SK-N-SH treated with all-trans-retinoic acid at 6 μM for 48 hours (cell line): Measurements from ENCODE around the gene ISL1.

ENCODE experiments used
- ATAC-seq: fragments of 200-7000 bp; cut with Tn5 transposase; 3 replicates; pipeline ENCODE4 v1.9.1; 2020; ENCODE audit warnings: mild to moderate bottlenecking, moderate library complexity
- ARNTL ChIP-seq: fragments of 450-650 bp; formaldehyde crosslinking; IDR thresholded peaks from 2 replicates; pipeline ENCODE4 v1.5.0; 2020; ENCODE audit warnings: low read depth, mild to moderate bottlenecking, moderate library complexity, borderline replicate concordance
- BACH2 ChIP-seq: fragments of 250-450 bp; sonication (Bioruptor Pico); IDR thresholded peaks from 2 replicates; pipeline ENCODE4 v1.9.0; 2021; ENCODE audit warnings: mild to moderate bottlenecking, borderline replicate concordance
- CSDC2 ChIP-seq: fragments of 250-450 bp; sonication (Bioruptor Pico); IDR thresholded peaks from 2 replicates; pipeline ENCODE4 v1.5.0; 2020; ENCODE audit warnings: mild to moderate bottlenecking, moderate library complexity
- ESRRG ChIP-seq: fragments of 250-450 bp; sonication (Bioruptor Pico); IDR thresholded peaks from 2 replicates; pipeline ENCODE4 v1.6.1; 2021; ENCODE audit warnings: mild to moderate bottlenecking
- GLIS3 ChIP-seq: fragments of 250-450 bp; sonication (Bioruptor Pico); IDR thresholded peaks from 2 replicates; pipeline ENCODE4 v1.5.0; 2020; ENCODE audit warnings: mild to moderate bottlenecking, moderate library complexity
- ISL1 ChIP-seq: fragments of 250-450 bp; sonication (Bioruptor Pico); IDR thresholded peaks from 2 replicates; pipeline ENCODE4 v2.1.2; 2022; ENCODE audit warnings: mild to moderate bottlenecking, moderate library complexity
- PPARA ChIP-seq: fragments of 250-450 bp; sonication (Bioruptor Pico); IDR thresholded peaks from 2 replicates; pipeline ENCODE4 v1.5.0; 2020; ENCODE audit warnings: mild to moderate bottlenecking, borderline replicate concordance
- RARB ChIP-seq: fragments of 250-450 bp; sonication (Bioruptor Pico); IDR thresholded peaks from 2 replicates; pipeline ENCODE4 v1.8.0; 2021; ENCODE audit warnings: mild to moderate bottlenecking, moderate library complexity
- SNAI2 ChIP-seq: fragments of 250-450 bp; sonication (Bioruptor Pico); IDR thresholded peaks from 2 replicates; pipeline ENCODE4 v1.5.0; 2020; ENCODE audit warnings: mild to moderate bottlenecking, moderate library complexity
- TCF4 ChIP-seq: fragments of 250-450 bp; sonication (Bioruptor Pico); IDR thresholded peaks from 2 replicates; pipeline ENCODE4 v1.8.0; 2021; ENCODE audit warnings: mild to moderate bottlenecking, moderate library complexity, borderline replicate concordance
- TOX ChIP-seq: fragments of 250-450 bp; sonication (Bioruptor Pico); IDR thresholded peaks from 2 replicates; pipeline ENCODE4 v1.8.0; 2021; ENCODE audit warnings: mild to moderate bottlenecking, moderate library complexity, borderline replicate concordance
- ZFP3 ChIP-seq: fragments of 250-450 bp; sonication (Bioruptor Pico); IDR thresholded peaks from 2 replicates; pipeline ENCODE4 v1.5.0; 2020; ENCODE audit warnings: mild to moderate bottlenecking, moderate library complexity
- ZNF565 ChIP-seq: fragments of 450-650 bp; formaldehyde crosslinking; conservative IDR thresholded peaks from 2 replicates; pipeline ENCODE4 v1.5.0; 2020; ENCODE audit warnings: low read depth, mild to moderate bottlenecking, moderate library complexity
- ZNF70 ChIP-seq: fragments of 450-650 bp; formaldehyde crosslinking; IDR thresholded peaks from 2 replicates; pipeline ENCODE4 v1.5.0; 2020; ENCODE audit warnings: mild to moderate bottlenecking, moderate library complexity
- ZNF8 ChIP-seq: fragments of 450-650 bp; formaldehyde crosslinking; IDR thresholded peaks from 2 replicates; pipeline ENCODE4 v1.5.0; 2020; ENCODE audit warnings: mild to moderate bottlenecking, moderate library complexity
- TF ChIP-seq, protein P1 (sequence below): fragments of 250-450 bp; sonication (Bioruptor Pico); IDR thresholded peaks from 2 replicates; pipeline ENCODE4 v1.5.1; 2021; ENCODE audit warnings: mild to moderate bottlenecking, moderate library complexity
- TF ChIP-seq, protein P2 (sequence below): fragments of 250-450 bp; sonication (Bioruptor Pico); IDR thresholded peaks from 2 replicates; pipeline ENCODE4 v1.8.0; 2021; ENCODE audit warnings: low read depth, mild to moderate bottlenecking, moderate library complexity, borderline replicate concordance
- TF ChIP-seq, protein P3 (sequence below): fragments of 250-450 bp; sonication (Bioruptor Pico); IDR thresholded peaks from 2 replicates; pipeline ENCODE4 v1.5.0; 2020; ENCODE audit warnings: mild to moderate bottlenecking, moderate library complexity
- TF ChIP-seq, protein P4 (sequence below): fragments of 250-450 bp; sonication (Bioruptor Pico); IDR thresholded peaks from 2 replicates; pipeline ENCODE4 v1.8.0; 2020; ENCODE audit warnings: mild to moderate bottlenecking, moderate library complexity, borderline replicate concordance

Gene ISL1

DNA sequence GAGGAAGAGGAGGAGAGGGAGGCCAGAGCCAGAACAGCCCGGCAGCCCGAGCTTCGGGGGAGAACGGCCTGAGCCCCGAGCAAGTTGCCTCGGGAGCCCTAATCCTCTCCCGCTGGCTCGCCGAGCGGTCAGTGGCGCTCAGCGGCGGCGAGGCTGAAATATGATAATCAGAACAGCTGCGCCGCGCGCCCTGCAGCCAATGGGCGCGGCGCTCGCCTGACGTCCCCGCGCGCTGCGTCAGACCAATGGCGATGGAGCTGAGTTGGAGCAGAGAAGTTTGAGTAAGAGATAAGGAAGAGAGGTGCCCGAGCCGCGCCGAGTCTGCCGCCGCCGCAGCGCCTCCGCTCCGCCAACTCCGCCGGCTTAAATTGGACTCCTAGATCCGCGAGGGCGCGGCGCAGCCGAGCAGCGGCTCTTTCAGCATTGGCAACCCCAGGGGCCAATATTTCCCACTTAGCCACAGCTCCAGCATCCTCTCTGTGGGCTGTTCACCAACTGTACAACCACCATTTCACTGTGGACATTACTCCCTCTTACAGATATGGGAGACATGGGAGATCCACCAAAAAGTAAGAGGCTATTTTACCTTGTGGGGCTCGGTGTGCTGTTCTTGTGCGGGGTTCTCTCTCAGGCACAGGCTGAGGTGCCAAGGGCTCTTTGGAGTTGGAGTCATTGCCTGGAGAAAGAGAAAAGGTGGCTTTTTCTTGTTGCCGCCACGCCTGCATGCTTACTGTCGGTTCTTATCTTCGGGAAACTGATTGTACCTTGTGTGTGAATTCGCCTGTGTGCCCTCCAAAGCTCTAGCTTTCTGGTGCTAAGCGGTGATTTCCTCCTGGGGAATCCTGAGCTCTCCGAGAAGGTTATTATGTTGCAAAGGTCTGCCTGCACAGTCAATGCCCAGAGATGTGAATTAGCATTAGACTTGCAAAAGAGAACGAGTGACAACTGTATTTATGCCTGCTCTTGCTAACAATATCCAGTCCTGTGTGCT lies at the start of gene ISL1:
TSS of gene ISL1 (plus strand) at position 318 of the 991 bp plus-strand sequence. CDS start at position 542, 224 bp downstream.
- TF ChIP-seq ZNF70 (CRISPR knock-in tag) (no peak), GLIS3 (CRISPR knock-in tag) (peak; percentile 77; the same call in 1 of the 2 replicates), ZFP3 (CRISPR knock-in tag) (0 out of 2 replicates have a peak, but pooled peaks have one; percentile 23)
- TF ChIP-seq, all 23 proteins: peak for 2
- ATAC-seq: peak; percentile 81

DNA sequence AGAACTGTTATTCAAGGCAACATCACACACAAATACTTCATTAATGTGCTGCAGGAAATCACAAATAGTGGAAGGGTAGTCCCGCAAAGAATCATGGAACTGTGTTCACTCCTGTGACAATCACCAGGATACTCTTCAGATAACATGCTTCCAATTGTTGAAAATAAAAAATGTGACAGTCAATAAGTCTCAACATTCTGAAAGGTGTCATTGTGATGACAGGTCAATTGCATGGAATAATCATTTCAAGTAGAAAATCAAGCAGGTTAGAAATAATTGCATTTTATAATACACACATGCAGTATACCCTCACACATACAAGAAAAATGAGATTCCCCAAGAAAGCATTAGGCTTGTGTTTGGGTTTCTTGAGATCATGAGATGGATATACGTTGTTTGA lies 46.4 kb upstream of the ISL1 start:
- TF ChIP-seq ZNF565 (CRISPR knock-in tag) (no peak), SNAI2 (CRISPR knock-in tag) (no peak), ISL1 (CRISPR knock-in tag) (no peak), TOX (CRISPR knock-in tag) (no peak), RARB (CRISPR knock-in tag) (no peak), BACH2 (CRISPR knock-in tag) (no peak), ARNTL (no peak), TCF4 (no peak), ZNF70 (CRISPR knock-in tag) (no peak), PPARA (CRISPR knock-in tag) (no peak), ESRRG (CRISPR knock-in tag) (no peak), CSDC2 (CRISPR knock-in tag) (no peak)
- TF ChIP-seq, protein P1, sequence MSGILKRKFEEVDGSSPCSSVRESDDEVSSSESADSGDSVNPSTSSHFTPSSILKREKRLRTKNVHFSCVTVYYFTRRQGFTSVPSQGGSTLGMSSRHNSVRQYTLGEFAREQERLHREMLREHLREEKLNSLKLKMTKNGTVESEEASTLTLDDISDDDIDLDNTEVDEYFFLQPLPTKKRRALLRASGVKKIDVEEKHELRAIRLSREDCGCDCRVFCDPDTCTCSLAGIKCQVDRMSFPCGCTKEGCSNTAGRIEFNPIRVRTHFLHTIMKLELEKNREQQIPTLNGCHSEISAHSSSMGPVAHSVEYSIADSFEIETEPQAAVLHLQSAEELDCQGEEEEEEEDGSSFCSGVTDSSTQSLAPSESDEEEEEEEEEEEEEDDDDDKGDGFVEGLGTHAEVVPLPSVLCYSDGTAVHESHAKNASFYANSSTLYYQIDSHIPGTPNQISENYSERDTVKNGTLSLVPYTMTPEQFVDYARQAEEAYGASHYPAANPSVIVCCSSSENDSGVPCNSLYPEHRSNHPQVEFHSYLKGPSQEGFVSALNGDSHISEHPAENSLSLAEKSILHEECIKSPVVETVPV (CRISPR knock-in tag): no peak
- TF ChIP-seq, protein P2, sequence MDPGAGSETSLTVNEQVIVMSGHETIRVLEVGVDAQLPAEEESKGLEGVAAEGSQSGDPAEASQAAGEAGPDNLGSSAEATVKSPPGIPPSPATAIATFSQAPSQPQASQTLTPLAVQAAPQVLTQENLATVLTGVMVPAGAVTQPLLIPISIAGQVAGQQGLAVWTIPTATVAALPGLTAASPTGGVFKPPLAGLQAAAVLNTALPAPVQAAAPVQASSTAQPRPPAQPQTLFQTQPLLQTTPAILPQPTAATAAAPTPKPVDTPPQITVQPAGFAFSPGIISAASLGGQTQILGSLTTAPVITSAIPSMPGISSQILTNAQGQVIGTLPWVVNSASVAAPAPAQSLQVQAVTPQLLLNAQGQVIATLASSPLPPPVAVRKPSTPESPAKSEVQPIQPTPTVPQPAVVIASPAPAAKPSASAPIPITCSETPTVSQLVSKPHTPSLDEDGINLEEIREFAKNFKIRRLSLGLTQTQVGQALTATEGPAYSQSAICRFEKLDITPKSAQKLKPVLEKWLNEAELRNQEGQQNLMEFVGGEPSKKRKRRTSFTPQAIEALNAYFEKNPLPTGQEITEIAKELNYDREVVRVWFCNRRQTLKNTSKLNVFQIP: no peak
- TF ChIP-seq, protein P3, sequence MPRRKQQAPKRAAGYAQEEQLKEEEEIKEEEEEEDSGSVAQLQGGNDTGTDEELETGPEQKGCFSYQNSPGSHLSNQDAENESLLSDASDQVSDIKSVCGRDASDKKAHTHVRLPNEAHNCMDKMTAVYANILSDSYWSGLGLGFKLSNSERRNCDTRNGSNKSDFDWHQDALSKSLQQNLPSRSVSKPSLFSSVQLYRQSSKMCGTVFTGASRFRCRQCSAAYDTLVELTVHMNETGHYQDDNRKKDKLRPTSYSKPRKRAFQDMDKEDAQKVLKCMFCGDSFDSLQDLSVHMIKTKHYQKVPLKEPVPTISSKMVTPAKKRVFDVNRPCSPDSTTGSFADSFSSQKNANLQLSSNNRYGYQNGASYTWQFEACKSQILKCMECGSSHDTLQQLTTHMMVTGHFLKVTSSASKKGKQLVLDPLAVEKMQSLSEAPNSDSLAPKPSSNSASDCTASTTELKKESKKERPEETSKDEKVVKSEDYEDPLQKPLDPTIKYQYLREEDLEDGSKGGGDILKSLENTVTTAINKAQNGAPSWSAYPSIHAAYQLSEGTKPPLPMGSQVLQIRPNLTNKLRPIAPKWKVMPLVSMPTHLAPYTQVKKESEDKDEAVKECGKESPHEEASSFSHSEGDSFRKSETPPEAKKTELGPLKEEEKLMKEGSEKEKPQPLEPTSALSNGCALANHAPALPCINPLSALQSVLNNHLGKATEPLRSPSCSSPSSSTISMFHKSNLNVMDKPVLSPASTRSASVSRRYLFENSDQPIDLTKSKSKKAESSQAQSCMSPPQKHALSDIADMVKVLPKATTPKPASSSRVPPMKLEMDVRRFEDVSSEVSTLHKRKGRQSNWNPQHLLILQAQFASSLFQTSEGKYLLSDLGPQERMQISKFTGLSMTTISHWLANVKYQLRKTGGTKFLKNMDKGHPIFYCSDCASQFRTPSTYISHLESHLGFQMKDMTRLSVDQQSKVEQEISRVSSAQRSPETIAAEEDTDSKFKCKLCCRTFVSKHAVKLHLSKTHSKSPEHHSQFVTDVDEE: no peak
- no peak for ATAC-seq

DNA sequence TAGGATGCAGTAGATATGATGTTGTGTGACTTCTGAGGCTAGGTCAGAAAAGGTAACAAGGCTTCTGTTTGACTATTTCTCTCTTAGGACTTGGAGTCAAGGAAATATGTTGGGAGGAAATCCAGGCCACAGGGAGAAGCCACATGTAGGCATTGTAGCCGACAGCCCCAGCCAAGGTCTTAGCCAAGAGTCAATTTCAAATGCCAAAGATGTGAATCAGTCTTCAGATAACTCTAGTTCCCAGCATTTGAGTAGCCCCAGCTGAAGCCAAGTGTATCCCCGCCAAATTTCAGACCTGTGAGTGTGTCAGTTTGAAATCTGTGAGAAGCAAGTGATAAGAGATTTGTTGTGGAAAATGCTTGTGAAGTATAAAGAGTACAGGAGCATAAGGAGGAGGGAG lies 38.1 kb upstream of the ISL1 start:
- no peak for ATAC-seq
- no peak for TF ChIP-seq SNAI2 (CRISPR knock-in tag)
- no peak for TF ChIP-seq ARNTL
- TF ChIP-seq RARB (CRISPR knock-in tag): no peak
- no peak for TF ChIP-seq CSDC2 (CRISPR knock-in tag)
- no peak for TF ChIP-seq ZNF70 (CRISPR knock-in tag)
- TF ChIP-seq ESRRG (CRISPR knock-in tag): no peak
- no peak for TF ChIP-seq ISL1 (CRISPR knock-in tag)
- TF ChIP-seq ZNF565 (CRISPR knock-in tag): no peak
- TF ChIP-seq, protein P4, sequence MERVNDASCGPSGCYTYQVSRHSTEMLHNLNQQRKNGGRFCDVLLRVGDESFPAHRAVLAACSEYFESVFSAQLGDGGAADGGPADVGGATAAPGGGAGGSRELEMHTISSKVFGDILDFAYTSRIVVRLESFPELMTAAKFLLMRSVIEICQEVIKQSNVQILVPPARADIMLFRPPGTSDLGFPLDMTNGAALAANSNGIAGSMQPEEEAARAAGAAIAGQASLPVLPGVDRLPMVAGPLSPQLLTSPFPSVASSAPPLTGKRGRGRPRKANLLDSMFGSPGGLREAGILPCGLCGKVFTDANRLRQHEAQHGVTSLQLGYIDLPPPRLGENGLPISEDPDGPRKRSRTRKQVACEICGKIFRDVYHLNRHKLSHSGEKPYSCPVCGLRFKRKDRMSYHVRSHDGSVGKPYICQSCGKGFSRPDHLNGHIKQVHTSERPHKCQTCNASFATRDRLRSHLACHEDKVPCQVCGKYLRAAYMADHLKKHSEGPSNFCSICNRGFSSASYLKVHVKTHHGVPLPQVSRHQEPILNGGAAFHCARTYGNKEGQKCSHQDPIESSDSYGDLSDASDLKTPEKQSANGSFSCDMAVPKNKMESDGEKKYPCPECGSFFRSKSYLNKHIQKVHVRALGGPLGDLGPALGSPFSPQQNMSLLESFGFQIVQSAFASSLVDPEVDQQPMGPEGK (CRISPR knock-in tag): no peak
- TF ChIP-seq ZFP3 (CRISPR knock-in tag): no peak
- no peak for TF ChIP-seq ZNF8 (CRISPR knock-in tag)
- TF ChIP-seq GLIS3 (CRISPR knock-in tag): no peak
- TF ChIP-seq TCF4: no peak
- no peak for TF ChIP-seq TOX (CRISPR knock-in tag)
- TF ChIP-seq, protein P2: no peak
